K562 (cell line): Measurements from ENCODE around the gene AGTR1. TPM values are rescaled to one million over a fixed set of nuclear protein-coding genes. Genes with fewer than 3 reads are reported as not detected.

Experiments
- ATAC-seq: fragments of 200-7000 bp; cut with Tn5 transposase; 3 replicates; pipeline ENCODE4 v1.9.1; 2020; ENCODE audit warnings: moderate library complexity
- BruUV-seq: library from RNA; stranded (reverse); fragments of 400-500 nt; replicated peaks from 2 replicates; lab custom pipeline; 2021; lab: Mats Ljungman, UMichigan
- CTCF ChIA-PET: fragments of 300-600 bp; formaldehyde crosslinking; extraction: SDS; loops from one replicate; lab custom pipeline; 2021; ENCODE audit warnings: low intra/inter-chr PET ratio; lab: Yijun Ruan, JAX
- POLR2A ChIA-PET: fragments of 300-600, 350-650 bp; sonication (Branson Sonifier 250); formaldehyde crosslinking; extraction: SDS; loops from one replicate; lab custom pipeline; 2021; ENCODE audit warnings: antibody characterized with exemption, inconsistent platforms; lab: Yijun Ruan, JAX
- DNase-seq, 4 experiments: peaks; one replicate each; pipeline versions ENCODE4 v3.0.0 to v3.0.0-alpha.2; 2011 to 2018; ENCODE audit warnings: low spot score in 3 of 4, mixed read lengths in 3 of 4; ENCODE audit errors: extremely low read depth in 1 of 4
- FAIRE-seq: peaks from 2 replicates; lab custom pipeline; 2011; peaks lifted over from hg19 to GRCh38; lab: Jason Lieb, UNC
- H2AFZ ChIP-seq: 2 replicates; pipeline ENCODE4 v1.6.0; 2011; ENCODE audit warnings: low read depth, low read length, control low read depth, inconsistent platforms
- H3K27ac ChIP-seq: fragments of 200-600 bp; 3 replicates; pipeline ENCODE4 v1.8.0; 2011; ENCODE audit warnings: low read depth, mild to moderate bottlenecking, control low read depth, inconsistent platforms, low read length, moderate library complexity, mixed read lengths; ENCODE audit errors: extremely low read depth
- H3K27me3 ChIP-seq, 2 experiments: fragments of 300-600 bp in 1 of 2; 2 replicates in 1 of 2; 3 replicates in 1 of 2; pipeline versions ENCODE4 v1.6.0 to v1.8.0; 2011; ENCODE audit warnings: inconsistent platforms in 2 of 2, low read length in 2 of 2, mild to moderate bottlenecking in 1 of 2, mixed read lengths in 1 of 2, moderate library complexity in 1 of 2; ENCODE audit not compliant: control insufficient read depth in 2 of 2, insufficient read depth in 2 of 2
- H3K36me3 ChIP-seq: fragments of 300-600 bp; 3 replicates; pipeline ENCODE4 v1.8.0; 2011; ENCODE audit warnings: mild to moderate bottlenecking, low read length, inconsistent platforms; ENCODE audit not compliant: control insufficient read depth, insufficient read depth
- H3K4me1 ChIP-seq, 2 experiments: fragments of 200-600 bp in 1 of 2; replicated peaks in 1 of 2; 2 replicates in 1 of 2; 3 replicates in 1 of 2; pipeline versions ENCODE4 v1.5.1 to v1.8.0; 2011; ENCODE audit warnings: inconsistent platforms in 2 of 2, low read length in 2 of 2, mild to moderate bottlenecking in 1 of 2, mixed read lengths in 1 of 2, moderate library complexity in 1 of 2; ENCODE audit not compliant: control insufficient read depth in 2 of 2, insufficient read depth in 2 of 2
- H3K4me2 ChIP-seq: 2 replicates; pipeline ENCODE4 v1.6.1; 2011; ENCODE audit warnings: low read length, control low read depth, inconsistent platforms, mixed read lengths; ENCODE audit not compliant: insufficient read depth
- H3K4me3 ChIP-seq: fragments of 200-600 bp; sonication (generic), shearing (Covaris generic); 2 replicates; pipeline ENCODE4 v1.5.1; 2016; ENCODE audit warnings: control low read depth, inconsistent platforms
- H3K79me2 ChIP-seq: fragments of 200-600 bp; 3 replicates; pipeline ENCODE4 v1.8.0; 2011; ENCODE audit warnings: low read length, inconsistent platforms; ENCODE audit not compliant: control insufficient read depth, insufficient read depth
- H3K9ac ChIP-seq, 2 experiments: 2 replicates each; pipeline versions ENCODE4 v1.6.0 to v1.6.1; 2011; ENCODE audit warnings: low read depth in 2 of 2, low read length in 2 of 2, control low read depth in 1 of 2, inconsistent platforms in 1 of 2, mild to moderate bottlenecking in 1 of 2, mixed read lengths in 1 of 2; ENCODE audit not compliant: insufficient read depth in 1 of 2
- H3K9me1 ChIP-seq: one replicate; pipeline ENCODE4 v1.6.0; 2011; ENCODE audit warnings: inconsistent platforms, mild to moderate bottlenecking, low read length, moderate library complexity; ENCODE audit not compliant: control insufficient read depth, insufficient read depth
- H3K9me3 ChIP-seq: replicated peaks from 2 replicates; pipeline ENCODE4 v1.5.1; 2011; ENCODE audit warnings: low read depth, low read length, inconsistent platforms; ENCODE audit not compliant: control insufficient read depth, insufficient read depth
- H4K20me1 ChIP-seq: replicated peaks from 2 replicates; pipeline ENCODE4 v1.6.1; 2011; ENCODE audit warnings: low read length, inconsistent platforms, mixed read lengths; ENCODE audit not compliant: control insufficient read depth, insufficient read depth
- AFF1 ChIP-seq, 2 experiments: fragments of 450-650 bp; IDR thresholded peaks; 2 replicates each; pipeline ENCODE4 v1.6.1; 2018; ENCODE audit warnings: mild to moderate bottlenecking in 2 of 2, low read depth in 1 of 2; ENCODE audit not compliant: partially characterized antibody in 2 of 2
- E2F3 ChIP-seq: fragments of 250-450 bp; sonication (Bioruptor Pico); IDR thresholded peaks from 2 replicates; pipeline ENCODE4 v1.4.0; 2020; ENCODE audit warnings: mild to moderate bottlenecking
- EWSR1 ChIP-seq: fragments of 450-650 bp; IDR thresholded peaks from 2 replicates; pipeline ENCODE4 v1.6.1; 2018; ENCODE audit warnings: borderline replicate concordance, mild to moderate bottlenecking, low read depth, moderate library complexity; ENCODE audit not compliant: partially characterized antibody
- JUN ChIP-seq, 2 experiments: sonication (generic) in 1 of 2; formaldehyde crosslinking in 1 of 2; IDR thresholded peaks; 2 replicates each; pipeline versions ENCODE4 v1.6.1 to v1.8.0; 2012 to 2022; ENCODE audit warnings: borderline replicate concordance in 2 of 2, mild to moderate bottlenecking in 2 of 2, improper control_type of control experiment in 1 of 2, low read depth in 1 of 2, low read length in 1 of 2, missing genetic modification reagents in 1 of 2
- JUNB ChIP-seq: fragments of 450-650 bp; formaldehyde crosslinking; conservative IDR thresholded peaks from 2 replicates; pipeline ENCODE4 v1.4.0; 2020; ENCODE audit warnings: mild to moderate bottlenecking
- NCOA4 ChIP-seq: fragments of 450-650 bp; IDR thresholded peaks from 2 replicates; pipeline ENCODE4 v1.6.1; 2018; ENCODE audit warnings: mild to moderate bottlenecking; ENCODE audit not compliant: partially characterized antibody
- ZBTB11 ChIP-seq, 3 experiments: fragments of 200-800 bp in 1 of 3; fragments of 250-450 bp in 1 of 3; fragments of 450-650 bp in 1 of 3; sonication (Bioruptor Pico) in 1 of 3; sonication (Bioruptor generic) in 1 of 3; formaldehyde crosslinking in 1 of 3; IDR thresholded peaks; 2 replicates each; pipeline versions ENCODE4 v1.6.1 to v1.8.0; 2016 to 2022; ENCODE audit warnings: mild to moderate bottlenecking in 2 of 3, missing genetic modification characterization in 2 of 3, missing compliant biosample characterization in 1 of 3, moderate library complexity in 1 of 3
- ZBTB17 ChIP-seq: fragments of 450-650 bp; formaldehyde crosslinking; IDR thresholded peaks from 2 replicates; pipeline ENCODE4 v1.4.0; 2020; ENCODE audit warnings: mild to moderate bottlenecking
- ZNF3 ChIP-seq: fragments of 250-450 bp; sonication (Bioruptor Pico); IDR thresholded peaks from 2 replicates; pipeline ENCODE4 v1.5.0; 2021; ENCODE audit warnings: mild to moderate bottlenecking, moderate library complexity
- ZNF354B ChIP-seq: fragments of 250-450 bp; sonication (Bioruptor Pico); IDR thresholded peaks from 2 replicates; pipeline ENCODE4 v1.4.0; 2020
- WGBS: fragments of 100-300 bp; shearing (Covaris generic); methylation state at CpG from one replicate; pipeline ENCODE4 v1.1.6; 2016; ENCODE audit warnings: low coverage, mixed read lengths; ENCODE audit not compliant: insufficient coverage; ENCODE audit errors: missing lambda C conversion rate; 5-methylcytosine and 5-hydroxymethylcytosine counted together
- in situ Hi-C: fragments of 300-500 bp; cut with MboI; formaldehyde crosslinking; loops from 4 replicates; pipeline ENCODE4 v1.15.0; 2018; ENCODE audit warnings: inconsistent platforms, mixed read lengths
- intact Hi-C: fragments of 100-400 bp; cut with micrococcal nuclease; formaldehyde crosslinking; loops from 2 replicates; pipeline ENCODE4 v1.14.2; 2022
- polyA plus RNA-seq, 8 experiments: library from polyadenylated mRNA; depleted of rRNA in 4 of 8; stranded (reverse) in 5 of 8; unstranded in 3 of 8; fragments of >200 nt; fragmentation: Nextera tagmentation in 2 of 8; fragmentation: Illumina TruSeq in 1 of 8; extraction: Ambion mirVana in 2 of 8; extraction: Trizol in 1 of 8; gene quantifications; 2 replicates each; pipeline versions ENCODE4 v1.2.1 to v1.2.3, GENCODE V29; 2011 to 2014; ENCODE audit warnings: inconsistent platforms in 1 of 8, missing spikeins in 1 of 8
- total RNA-seq, 7 experiments: library from RNA; depleted of rRNA in 6 of 7; stranded (reverse); fragments of >200 nt in 6 of 7; fragmentation: Illumina TruSeq in 2 of 7; extraction: Trizol in 2 of 7; gene quantifications; 2 replicates each; pipeline versions ENCODE4 v1.2.1 to v1.2.3, GENCODE V29; 2011 to 2021; ENCODE audit warnings: low replicate concordance in 1 of 7

AGTR1 gene
- total and polyA plus RNA-seq, 9 of the 15 experiments (the other 6 are each of a cell fraction or from before 2014, with no cell fraction given): not detected

GRCh38 chr3:148773805-148774204, 76.1 kb downstream of the AGTR1 start (continued):
- TF ChIP-seq JUNB (CRISPR knock-in tag): no peak
- no peak for TF ChIP-seq NCOA4
- no peak for TF ChIP-seq ZBTB17
- no peak for TF ChIP-seq EWSR1
- no peak for TF ChIP-seq ZNF354B
- no peak for TF ChIP-seq ZBTB11 (CRISPR knock-in tag; IDR thresholded peaks at IDR 0.05)
- no peak for TF ChIP-seq JUN (IDR thresholded peaks at IDR 0.05; ENCODE audit: borderline replicate concordance, low read depth, low read length)
- TF ChIP-seq JUN (CRISPR knock-in tag; IDR thresholded peaks at IDR 0.05; ENCODE audit: borderline replicate concordance): no peak
- no peak for TF ChIP-seq ZNF3 (CRISPR knock-in tag)

- H3K27ac ChIP-seq: no peak overlapping the region
- in situ Hi-C loops (no loop called here), intact Hi-C loops (no loop called here)
- TF ChIP-seq AFF1 (IDR thresholded peaks at IDR 0.05; ENCODE audit: low read depth in 1 of 2, partially characterized antibody in 2 of 2) (no peak), E2F3 (CRISPR knock-in tag) (no peak)
- 0% methylated on average over 3 of the region's 3 CpGs for WGBS
- H3K9ac ChIP-seq: no peak overlapping the region
- DNase-seq (no peak), FAIRE-seq (no peak), ATAC-seq (no peak)
- no peaks in the 10 kb centered on the region for H3K9me3 ChIP-seq
- H2AFZ ChIP-seq: no peak overlapping the region
- H3K27me3 ChIP-seq: no peaks in the 10 kb centered on the region
- no peaks in the 10 kb centered on the region for H3K9me1 ChIP-seq
- no TSS peak for BruUV-seq
- H3K4me1 ChIP-seq: no peaks in the 10 kb centered on the region
- no peak overlapping the region for H3K4me3 ChIP-seq
- ChIA-PET CTCF (no interaction called here), POLR2A (no interaction called here)
- no peaks in the 10 kb centered on the region for H3K79me2 ChIP-seq
- no peak overlapping the region for H3K4me2 ChIP-seq
- no peaks in the 10 kb centered on the region for H4K20me1 ChIP-seq
- H3K36me3 ChIP-seq: no peaks in the 10 kb centered on the region
These were observed 81.2 kb downstream of the AGTR1 start for GRCh38 chr3:148778926-148779325.
